HG02798 (cell line): Measurements from ENCODE around the gene NFIA.
"Not testable (repeated sequence)": the region's sequence is repeated elsewhere in the genome, so short reads cannot be mapped to it uniquely, and the experiment has no call there.

Source experiments
- ATAC-seq: cut with Tn5 transposase; IDR thresholded peaks from one replicate; pipeline ENCODE4 v1.9.1; 2021; ENCODE audit warnings: mild to moderate bottlenecking; ENCODE audit not compliant: unreplicated experiment, poor library complexity

The NFIA gene

GRCh38 chr1:61058483-61059245, 23.7 kb upstream of the NFIA start:
- ATAC-seq, result no peak

GRCh38 chr1:61061601-61062000, 20.8 kb upstream of the NFIA start:
- ATAC-seq, result not testable (repeated sequence)

- ATAC-seq, result no peak
Observed at GRCh38 chr1:61064673-61065072, 17.7 kb upstream of the NFIA start.

GRCh38 chr1:61067446-61068019, 14.8 kb upstream of the NFIA start:
- no peak for ATAC-seq

- ATAC-seq, result no peak
Observed at GRCh38 chr1:61070054-61070453, 12.3 kb upstream of the NFIA start.

- no peak for ATAC-seq
Observed at GRCh38 chr1:61071205-61072130, 10.9 kb upstream of the NFIA start.

GRCh38 chr1:61073871-61074270, 8.5 kb upstream of the NFIA start:
- no peak for ATAC-seq

GRCh38 chr1:61075833-61076232, 6.5 kb upstream of the NFIA start:
- not testable (repeated sequence) for ATAC-seq

GRCh38 chr1:61076728-61077675, 5.4 kb upstream of the NFIA start:
- ATAC-seq, result peak; percentile 80

GRCh38 chr1:61077676-61078541, 4.5 kb upstream of the NFIA start:
- ATAC-seq, result peak; percentile 52

GRCh38 chr1:61078618-61079295, 3.6 kb upstream of the NFIA start:
- no peak for ATAC-seq

- no peak for ATAC-seq
Observed at GRCh38 chr1:61079296-61079897, 3.0 kb upstream of the NFIA start.

- no peak for ATAC-seq
Observed at GRCh38 chr1:61079898-61080336, 2.4 kb upstream of the NFIA start.

- ATAC-seq, result no peak
Observed at GRCh38 chr1:61080413-61081143, 1.8 kb upstream of the NFIA start.

GRCh38 chr1:61081144-61081685, 1.1 kb upstream of the NFIA start:
- no peak for ATAC-seq

GRCh38 chr1:61081686-61082310, 563 bp upstream of the NFIA start:
- ATAC-seq, result no peak
